Skeletal muscle satellite cell (primary cell): ENCODE measurements around the gene PRR15.

Experiments used
- H3K27me3 ChIP-seq: 2 replicates; pipeline ENCODE4 v1.7.0; 2013; ENCODE audit warnings: low read length; ENCODE audit not compliant: control insufficient read depth, insufficient read depth
- H3K36me3 ChIP-seq: 2 replicates; pipeline ENCODE4 v1.7.0; 2013; ENCODE audit warnings: mild to moderate bottlenecking, control low read depth, low read length; ENCODE audit not compliant: insufficient read depth
- H3K4me1 ChIP-seq: 2 replicates; pipeline ENCODE4 v1.7.0; 2013; ENCODE audit warnings: low read length; ENCODE audit not compliant: control insufficient read depth, insufficient read depth
- H3K4me2 ChIP-seq: 2 replicates; pipeline ENCODE4 v1.7.0; 2013; ENCODE audit warnings: mild to moderate bottlenecking, low read length
- H3K4me3 ChIP-seq: 2 replicates; pipeline ENCODE4 v1.7.0; 2013; ENCODE audit warnings: low read length
- H3K9ac ChIP-seq: 2 replicates; pipeline ENCODE4 v1.7.0; 2013; ENCODE audit warnings: mild to moderate bottlenecking, low read depth, low read length, moderate library complexity
- H3K9me3 ChIP-seq: replicated peaks from 2 replicates; pipeline ENCODE4 v1.7.0; 2013; ENCODE audit warnings: mild to moderate bottlenecking, control low read depth, low read length

The PRR15 gene

GRCh38 chr7:29612596-29612995, 49.0 kb downstream of the PRR15 start:
- Histone ChIP-seq H3K9ac (peak overlapping the region; percentile 62), H3K4me3 (no peak overlapping the region), H3K27me3 (no peaks in the 10 kb centered on the region), H3K4me2 (peak overlapping the region; percentile 36), H3K4me1 (peaks cover 54% of the 10 kb centered on the region), H3K9me3 (no peaks in the 10 kb centered on the region), H3K36me3 (no peaks in the 10 kb centered on the region)

GRCh38 chr7:29613100-29613499, 49.5 kb downstream of the PRR15 start:
- Histone ChIP-seq H3K4me3 (peak overlapping the region; percentile 35), H3K27me3 (no peaks in the 10 kb centered on the region), H3K36me3 (no peaks in the 10 kb centered on the region), H3K4me2 (peak overlapping the region; percentile 36), H3K4me1 (peaks cover 49% of the 10 kb centered on the region), H3K9me3 (no peaks in the 10 kb centered on the region), H3K9ac (peak overlapping the region; percentile 62)

GRCh38 chr7:29614229-29614628, 50.6 kb downstream of the PRR15 start:
- Histone ChIP-seq H3K27me3 (no peaks in the 10 kb centered on the region), H3K9me3 (no peaks in the 10 kb centered on the region), H3K36me3 (no peaks in the 10 kb centered on the region), H3K9ac (no peak overlapping the region), H3K4me2 (no peak overlapping the region), H3K4me3 (no peak overlapping the region), H3K4me1 (peaks cover 42% of the 10 kb centered on the region)
